Right lobe of liver (tissue), 6 donors: ENCODE data around the gene FSTL4. TPM values are rescaled to one million over a fixed set of nuclear protein-coding genes. Genes with fewer than 3 reads are reported as not detected.

Experiments used
- ATAC-seq, 4 donors: fragments of 200-7000 bp; cut with Tn5 transposase; one replicate each; pipeline ENCODE4 v1.9.1; 2020; ENCODE audit warnings: mild to moderate bottlenecking in 4 of 4, moderate library complexity in 4 of 4
- DNase-seq, 3 donors: peaks; one replicate each; pipeline ENCODE4 v3.0.0-alpha.2; 2020
- H3K27ac ChIP-seq, 3 donors: fragments of 200-600 bp; one replicate each; pipeline ENCODE4 v1.8.0; 2022
- H3K27me3 ChIP-seq, 2 donors: fragments of 200-600 bp; one replicate each; pipeline ENCODE4 v1.8.0; 2022
- H3K36me3 ChIP-seq, 4 donors: fragments of 200-600 bp; sonication (generic) in 1 of 4; one replicate each; pipeline versions ENCODE4 v1.5.1 to v1.8.0; 2017 to 2022; ENCODE audit warnings: control low read depth in 1 of 4
- H3K4me1 ChIP-seq, 4 donors: fragments of 200-600 bp; sonication (generic) in 1 of 4; one replicate each; pipeline versions ENCODE4 v1.5.1 to v1.8.0; 2017 to 2022; ENCODE audit warnings: control low read depth in 1 of 4
- H3K4me3 ChIP-seq, 3 donors: fragments of 200-600 bp; one replicate each; pipeline ENCODE4 v1.8.0; 2022
- H3K9me3 ChIP-seq, 4 donors: fragments of 200-600 bp; sonication (generic) in 1 of 4; one replicate each; pipeline versions ENCODE4 v1.5.1 to v1.8.0; 2017 to 2022; ENCODE audit warnings: control low read depth in 1 of 4
- POLR2A ChIP-seq: fragments of 450-650 bp; IDR thresholded peaks from one replicate; pipeline ENCODE4 v1.6.1; 2017; ENCODE audit warnings: antibody characterized with exemption, mild to moderate bottlenecking
- WGBS: methylation state at CpG from one replicate; pipeline ENCODE4 v1.1.6; 2018; ENCODE audit warnings: low coverage, low lambda C conversion rate; ENCODE audit not compliant: insufficient coverage; ENCODE audit errors: missing lambda C conversion rate; 5-methylcytosine and 5-hydroxymethylcytosine counted together
- intact Hi-C, 2 donors: fragments of 100-400 bp; cut with DNase I; formaldehyde crosslinking; loops; one replicate each; pipeline versions ENCODE4 v1.11.2 to v1.14.1; 2022
- total RNA-seq, 6 experiments: library from RNA; depleted of rRNA in 2 of 6; stranded (reverse); fragments of >200 nt in 2 of 6; fragmentation: NEBNext Ultra II Directional in 3 of 6; extraction: Animal tissue kit (Norgen Biotek cat#: 25700) in 3 of 6; gene quantifications; one replicate each; pipeline versions ENCODE4 v1.1.0 to v1.2.4, GENCODE V29; 2016 to 2023
- TF ChIP-seq, protein P1 (sequence below), 4 donors: fragments of 200-600 bp in 3 of 4; fragments of 450-650 bp in 1 of 4; IDR thresholded peaks; one replicate each; pipeline versions ENCODE4 v1.5.1 to v1.8.0; 2016 to 2022; ENCODE audit warnings: antibody characterized with exemption in 4 of 4, mild to moderate bottlenecking in 2 of 4
- donor health status: DM: no; HTN: yes; CAD: no.
- donor health status: DM: no; HTN: no; CAD: no.
- donor health status: DM: no; HTN: no; CAD: no.
- donor health status: DM: no; HTN: yes; CAD: no.
- donor health status: DM: no; HTN: yes; CAD: no.

The FSTL4 gene
- total RNA-seq, 6 experiments from 2014 or later: 0.62 to 1.3 (median 0.80) TPM; not detected in 3

- WGBS: no CpG with 5 or more reads among the region's 5 CpGs
- H3K9me3 ChIP-seq: no peaks in the 10 kb centered on the region
- no peak overlapping the region for H3K27ac ChIP-seq
- TF ChIP-seq, protein P1, sequence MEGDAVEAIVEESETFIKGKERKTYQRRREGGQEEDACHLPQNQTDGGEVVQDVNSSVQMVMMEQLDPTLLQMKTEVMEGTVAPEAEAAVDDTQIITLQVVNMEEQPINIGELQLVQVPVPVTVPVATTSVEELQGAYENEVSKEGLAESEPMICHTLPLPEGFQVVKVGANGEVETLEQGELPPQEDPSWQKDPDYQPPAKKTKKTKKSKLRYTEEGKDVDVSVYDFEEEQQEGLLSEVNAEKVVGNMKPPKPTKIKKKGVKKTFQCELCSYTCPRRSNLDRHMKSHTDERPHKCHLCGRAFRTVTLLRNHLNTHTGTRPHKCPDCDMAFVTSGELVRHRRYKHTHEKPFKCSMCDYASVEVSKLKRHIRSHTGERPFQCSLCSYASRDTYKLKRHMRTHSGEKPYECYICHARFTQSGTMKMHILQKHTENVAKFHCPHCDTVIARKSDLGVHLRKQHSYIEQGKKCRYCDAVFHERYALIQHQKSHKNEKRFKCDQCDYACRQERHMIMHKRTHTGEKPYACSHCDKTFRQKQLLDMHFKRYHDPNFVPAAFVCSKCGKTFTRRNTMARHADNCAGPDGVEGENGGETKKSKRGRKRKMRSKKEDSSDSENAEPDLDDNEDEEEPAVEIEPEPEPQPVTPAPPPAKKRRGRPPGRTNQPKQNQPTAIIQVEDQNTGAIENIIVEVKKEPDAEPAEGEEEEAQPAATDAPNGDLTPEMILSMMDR (IDR thresholded peaks at IDR 0.05): no peak
- no peak for TF ChIP-seq POLR2A
- DNase-seq (no peak), ATAC-seq (no peak)
- no peaks in the 10 kb centered on the region for H3K27me3 ChIP-seq
- H3K4me1 ChIP-seq: no peaks in the 10 kb centered on the region
- no peak overlapping the region for H3K4me3 ChIP-seq
- intact Hi-C loops: no loop called here
- H3K36me3 ChIP-seq: no peaks in the 10 kb centered on the region
Observed at GRCh38 chr5:133595465-133595864, 16.9 kb downstream of the FSTL4 start.

DNA sequence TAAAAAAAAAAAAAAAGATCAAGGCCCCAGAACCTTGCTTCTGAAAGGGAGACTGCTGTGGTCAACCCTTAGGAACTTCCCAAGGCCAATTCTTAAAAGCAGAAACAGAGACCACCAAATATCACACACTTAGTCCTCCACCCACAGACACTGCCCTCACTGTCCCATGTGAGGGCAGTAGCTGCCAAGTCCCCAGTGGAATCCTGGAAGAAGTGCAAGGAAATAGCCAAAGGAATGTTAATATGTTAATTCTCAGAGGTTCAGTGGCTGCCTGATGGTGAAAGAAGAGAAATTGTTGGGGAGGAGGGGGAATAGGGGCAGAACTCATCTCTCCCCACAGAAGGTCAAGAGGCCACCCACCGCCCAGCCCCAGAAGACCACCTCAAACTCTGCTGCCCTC is 23.1 kb downstream of the FSTL4 start:
- H3K27me3 ChIP-seq: no peaks in the 10 kb centered on the region
- ATAC-seq: no peak
- DNase-seq: no peak
- H3K27ac ChIP-seq: no peak overlapping the region
- intact Hi-C loops: no loop called here
- no peaks in the 10 kb centered on the region for H3K36me3 ChIP-seq
- no peak for TF ChIP-seq POLR2A
- TF ChIP-seq, protein P1 (IDR thresholded peaks at IDR 0.05): no peak
- H3K4me3 ChIP-seq: no peak overlapping the region
- H3K9me3 ChIP-seq: no peaks in the 10 kb centered on the region
- no CpG with 5 or more reads among the region's 1 CpG for WGBS
- H3K4me1 ChIP-seq: no peaks in the 10 kb centered on the region

- Histone ChIP-seq H3K4me3 (no peak overlapping the region), H3K9me3 (no peaks in the 10 kb centered on the region), H3K27me3 (no peaks in the 10 kb centered on the region), H3K36me3 (no peaks in the 10 kb centered on the region), H3K4me1 (no peaks in the 10 kb centered on the region), H3K27ac (no peak overlapping the region)
- ATAC-seq (no peak), DNase-seq (no peak)
- TF ChIP-seq POLR2A: no peak
- TF ChIP-seq, protein P1 (IDR thresholded peaks at IDR 0.05): no peak
- WGBS: 67% methylated on average over 1 of the region's 7 CpGs
- intact Hi-C loops: no loop called here
Observed at GRCh38 chr5:133582971-133583370, 29.4 kb downstream of the FSTL4 start.

DNA sequence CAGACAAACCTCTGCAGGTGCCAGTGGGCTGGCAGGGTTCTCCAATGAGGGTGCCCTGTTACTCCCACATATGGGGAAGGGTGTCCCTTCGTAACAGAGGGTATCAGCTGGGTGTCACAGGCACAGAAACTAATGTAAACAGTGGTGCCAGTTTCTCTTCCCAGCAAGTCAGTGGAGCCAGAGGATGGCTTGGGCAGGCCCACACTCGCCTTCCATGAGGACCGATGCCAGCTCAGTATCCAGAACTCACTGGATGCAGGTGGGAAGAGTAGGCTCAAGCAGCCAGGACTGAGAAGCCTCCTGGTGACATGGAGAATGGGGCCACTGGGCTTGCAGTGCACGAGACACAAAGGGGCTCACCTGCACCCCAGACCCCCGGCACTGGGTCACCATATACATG is 30.4 kb downstream of the FSTL4 start:
- 29% methylated on average over 1 of the region's 5 CpGs for WGBS
- no peak overlapping the region for H3K27ac ChIP-seq
- H3K4me1 ChIP-seq: no peaks in the 10 kb centered on the region
- DNase-seq: no peak
- H3K4me3 ChIP-seq: no peak overlapping the region
- H3K36me3 ChIP-seq: no peaks in the 10 kb centered on the region
- no peaks in the 10 kb centered on the region for H3K9me3 ChIP-seq
- H3K27me3 ChIP-seq: no peaks in the 10 kb centered on the region
- no peak for TF ChIP-seq POLR2A
- TF ChIP-seq, protein P1 (IDR thresholded peaks at IDR 0.05): no peak
- no peak for ATAC-seq
- intact Hi-C loops: no loop called here

DNA sequence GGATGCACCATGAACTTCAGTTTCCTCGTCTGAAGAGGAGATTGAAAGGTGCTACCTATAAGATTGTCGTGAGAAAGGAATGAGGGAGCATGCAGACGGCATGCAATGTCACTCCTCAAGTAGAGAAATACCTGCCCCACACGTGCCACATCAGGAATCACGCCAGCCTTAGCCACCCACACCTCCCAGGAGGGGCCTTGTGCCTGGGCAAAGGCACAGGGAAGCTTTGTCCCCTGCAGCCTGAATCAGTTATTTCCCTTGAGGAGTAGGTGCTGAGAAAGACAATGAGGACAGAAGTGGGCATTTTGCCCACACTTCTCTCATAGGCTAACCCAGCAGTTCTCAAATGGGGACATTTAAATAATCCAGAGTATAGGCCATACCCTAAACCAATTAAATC is 31.0 kb downstream of the FSTL4 start:
- no peaks in the 10 kb centered on the region for H3K9me3 ChIP-seq
- WGBS: 40% methylated on average over 4 of the region's 5 CpGs
- intact Hi-C loops: no loop called here
- H3K4me1 ChIP-seq: no peaks in the 10 kb centered on the region
- no peak for TF ChIP-seq POLR2A
- TF ChIP-seq, protein P1 (IDR thresholded peaks at IDR 0.05): no peak
- no peaks in the 10 kb centered on the region for H3K36me3 ChIP-seq
- no peak overlapping the region for H3K27ac ChIP-seq
- H3K4me3 ChIP-seq: no peak overlapping the region
- H3K27me3 ChIP-seq: no peaks in the 10 kb centered on the region
- no peak for DNase-seq
- ATAC-seq: no peak
